HK-2 (cell line): ENCODE data around the gene CLRN3.

Source experiments
- DNase-seq: peaks from one replicate; pipeline ENCODE4 v3.0.0-alpha.2; 2018; ENCODE audit not compliant: unreplicated experiment

The CLRN3 gene

GRCh38 chr10:127919418-127920271 is 26.9 kb upstream of the CLRN3 start:
- peak; percentile 73 for DNase-seq

- DNase-seq: no peak
Observed at GRCh38 chr10:127918572-127918971, 25.8 kb upstream of the CLRN3 start.

- no peak for DNase-seq
Observed at GRCh38 chr10:127916826-127917225, 24.1 kb upstream of the CLRN3 start.

- no peak for DNase-seq
Observed at GRCh38 chr10:127915324-127915723, 22.6 kb upstream of the CLRN3 start.

- no peak for DNase-seq
Observed at GRCh38 chr10:127913368-127913759, 20.6 kb upstream of the CLRN3 start.

- no peak for DNase-seq
Observed at GRCh38 chr10:127912607-127913367, 20.0 kb upstream of the CLRN3 start.

GRCh38 chr10:127911867-127912257 is 19.1 kb upstream of the CLRN3 start:
- no peak for DNase-seq

- DNase-seq: peak; percentile 44
Observed at GRCh38 chr10:127911218-127911866, 18.6 kb upstream of the CLRN3 start.

GRCh38 chr10:127910464-127910770 is 17.7 kb upstream of the CLRN3 start:
- no peak for DNase-seq

GRCh38 chr10:127909716-127910463 is 17.1 kb upstream of the CLRN3 start:
- no peak for DNase-seq

- no peak for DNase-seq
Observed at GRCh38 chr10:127908959-127909267, 16.2 kb upstream of the CLRN3 start.

- peak; percentile 77 for DNase-seq
Observed at GRCh38 chr10:127908106-127908958, 15.6 kb upstream of the CLRN3 start.

- DNase-seq: peak; percentile 58
Observed at GRCh38 chr10:127907411-127908105, 14.8 kb upstream of the CLRN3 start.

GRCh38 chr10:127906548-127907377 is 14.0 kb upstream of the CLRN3 start, which contains the start of gene PTPRE:
Gene PTPRE, plus strand, starts transcription at chr10:127907103. Its CDS starts 133,779 bp downstream, at chr10:128040882.
- DNase-seq: peak; percentile 90

GRCh38 chr10:127905848-127906261 is 13.1 kb upstream of the CLRN3 start:
- no peak for DNase-seq

- no peak for DNase-seq
Observed at GRCh38 chr10:127905001-127905847, 12.5 kb upstream of the CLRN3 start.

GRCh38 chr10:127904311-127905000 is 11.7 kb upstream of the CLRN3 start:
- no peak for DNase-seq

GRCh38 chr10:127903789-127904188 is 11.0 kb upstream of the CLRN3 start:
- no peak for DNase-seq
